BE2C (cell line): Measurements from ENCODE around the gene TSPAN31.

Experiments
- DNase-seq: peaks from one replicate; pipeline ENCODE4 v3.0.0-alpha.2; 2020
- H3K27me3 ChIP-seq: fragments of 250-450 bp; sonication (Bioruptor Pico); 2 replicates; pipeline ENCODE4 v1.5.1; 2020; ENCODE audit warnings: mild to moderate bottlenecking
- H3K36me3 ChIP-seq: fragments of 250-450 bp; sonication (Bioruptor Pico); 2 replicates; pipeline ENCODE4 v1.5.1; 2020; ENCODE audit warnings: mild to moderate bottlenecking
- H3K4me1 ChIP-seq: fragments of 250-450 bp; sonication (Bioruptor Pico); 2 replicates; pipeline ENCODE4 v1.5.1; 2020
- H3K4me3 ChIP-seq: 2 replicates; pipeline ENCODE4 v1.5.1; 2011; ENCODE audit warnings: low read depth, low read length
- H3K9me3 ChIP-seq: fragments of 250-450 bp; sonication (Bioruptor Pico); 2 replicates; pipeline ENCODE4 v1.5.1; 2020
- CTCF ChIP-seq: IDR thresholded peaks from 2 replicates; pipeline ENCODE4 v1.5.1; 2012; ENCODE audit warnings: mild to moderate bottlenecking, low read depth, low read length

The TSPAN31 gene

GRCh38 chr12:57735198-57735855 is 9.5 kb upstream of the TSPAN31 start:
- H3K4me3 ChIP-seq: peak overlapping the region; percentile 54
- TF ChIP-seq CTCF: no peak

GRCh38 chr12:57735952-57736740 is 8.7 kb upstream of the TSPAN31 start:
- Histone ChIP-seq H3K9me3 (no peaks in the 10 kb centered on the region), H3K4me1 (no peaks in the 10 kb centered on the region; the same call in 1 of the 2 replicates), H3K36me3 (no peaks in the 10 kb centered on the region), H3K27me3 (peaks cover 56% of the 10 kb centered on the region), H3K4me3 (peak overlapping the region; percentile 54)
- peak; percentile 72 for DNase-seq
- peak; percentile 60 for TF ChIP-seq CTCF

More at GRCh38 chr12:57735198-57735855, 9.5 kb upstream of the TSPAN31 start:
- H3K27me3 ChIP-seq: peaks cover 50% of the 10 kb centered on the region
- DNase-seq: no peak
- no peaks in the 10 kb centered on the region; the same call in 1 of the 2 replicates for H3K4me1 ChIP-seq
- H3K9me3 ChIP-seq: no peaks in the 10 kb centered on the region
- no peaks in the 10 kb centered on the region for H3K36me3 ChIP-seq

- no peak for DNase-seq
- Histone ChIP-seq H3K36me3 (no peaks in the 10 kb centered on the region), H3K27me3 (peaks cover 57% of the 10 kb centered on the region), H3K4me3 (no peak overlapping the region; the same call in 1 of the 2 replicates), H3K9me3 (no peaks in the 10 kb centered on the region), H3K4me1 (no peaks in the 10 kb centered on the region; the same call in 1 of the 2 replicates)
- no peak for TF ChIP-seq CTCF
These were observed 7.9 kb upstream of the TSPAN31 start for GRCh38 chr12:57736741-57737466.

- DNase-seq: peak; percentile 48
- no peaks in the 10 kb centered on the region for H3K9me3 ChIP-seq
- peaks cover 57% of the 10 kb centered on the region for H3K27me3 ChIP-seq
- H3K4me3 ChIP-seq: peak overlapping the region; percentile 36
- TF ChIP-seq CTCF: peak; percentile 28; the same call in 1 of the 2 replicates
- H3K4me1 ChIP-seq: no peaks in the 10 kb centered on the region; the same call in 1 of the 2 replicates
- no peaks in the 10 kb centered on the region for H3K36me3 ChIP-seq
These were observed 7.1 kb upstream of the TSPAN31 start for GRCh38 chr12:57737467-57738460.

GRCh38 chr12:57738661-57739237 is 6.1 kb upstream of the TSPAN31 start, which contains the start of gene AGAP2:
Gene AGAP2 (minus strand): TSS chr12:57738742. CDS start chr12:57738246, 496 bp downstream.
- TF ChIP-seq CTCF: no peak
- peak; percentile 48 for DNase-seq
- no peaks in the 10 kb centered on the region for H3K9me3 ChIP-seq
- no peaks in the 10 kb centered on the region; the same call in 1 of the 2 replicates for H3K4me1 ChIP-seq
- H3K36me3 ChIP-seq: no peaks in the 10 kb centered on the region
- H3K27me3 ChIP-seq: peaks cover 57% of the 10 kb centered on the region
- H3K4me3 ChIP-seq: peak within 1 kb of the TSS; percentile 36
